Stimulated activated CD8-positive, alpha-beta memory T cell treated with anti-CD3 and anti-CD28 coated beads, Interleukin-2, amount 100 ng/mL, for 48 hours (primary cell): Measurements from ENCODE around the gene CALR3.
A peak's percentile ranks its signal among the peaks of the same experiment; 100 is the strongest.
"Not testable (repeated sequence)": the region's sequence is repeated elsewhere in the genome, so short reads cannot be mapped to it uniquely, and the experiment has no call there.

Experiments used
- DNase-seq, 2 donors: peaks; one replicate each; pipeline ENCODE4 v3.0.0-alpha.2; 2020; ENCODE audit warnings: low read depth in 2 of 2

The CALR3 gene

DNA sequence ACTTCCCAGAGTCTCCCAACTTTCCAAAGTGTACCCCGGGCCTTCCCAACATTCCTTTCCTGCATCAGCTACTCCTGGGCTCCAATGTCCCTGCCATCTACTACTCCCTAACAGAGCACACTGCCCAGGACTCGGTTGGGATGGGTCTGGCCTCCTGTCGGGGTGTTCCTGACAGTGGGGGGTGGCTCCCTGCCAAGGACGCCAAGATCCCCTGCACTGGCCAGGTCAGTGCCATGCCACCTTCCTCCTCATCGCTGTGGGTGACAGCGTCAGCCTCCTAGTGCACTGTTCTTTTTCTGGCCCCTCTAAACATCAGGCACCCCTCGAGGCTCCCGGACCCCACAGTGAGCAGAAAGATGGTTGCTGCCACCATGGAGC lies 38.0 kb downstream of the CALR3 start:
- DNase-seq: no peak

DNA sequence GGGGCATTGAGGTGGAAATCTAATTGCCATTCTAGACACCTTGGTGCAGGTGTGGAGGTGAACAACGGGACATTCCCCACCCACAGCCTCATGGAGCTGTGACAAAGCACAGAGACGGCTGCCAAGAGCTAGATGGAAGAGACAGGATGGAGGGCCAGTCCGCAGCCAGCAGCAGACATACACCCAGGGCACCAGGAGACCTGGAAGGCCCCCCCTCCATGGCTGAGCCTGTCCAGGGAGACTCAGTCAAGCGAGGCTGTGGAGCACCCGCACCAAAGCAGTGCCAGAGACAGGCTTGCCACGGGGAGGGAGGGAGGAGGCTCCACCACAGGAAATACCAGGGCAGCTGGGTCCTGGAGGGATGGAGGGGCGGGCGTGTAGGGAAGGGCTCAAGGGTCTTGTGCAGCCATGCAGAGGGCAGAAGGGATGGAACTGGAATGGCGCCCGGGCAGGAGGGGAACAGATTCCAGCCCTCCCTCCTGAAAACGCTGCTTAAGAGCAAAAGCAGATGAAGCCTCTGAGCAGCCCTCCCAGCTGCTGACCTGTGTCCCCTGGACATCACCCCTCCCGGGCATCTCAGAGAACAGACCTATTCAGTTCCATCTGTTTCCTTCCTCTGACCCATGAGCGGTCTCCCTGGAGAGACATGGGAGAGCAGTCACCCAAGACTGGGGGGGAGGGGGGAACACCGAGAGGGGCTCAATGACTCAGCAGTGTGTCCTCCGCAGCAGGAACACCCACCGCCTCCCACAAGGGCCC lies 38.6 kb downstream of the CALR3 start:
- DNase-seq: no peak

- DNase-seq: no peak
Measured at GRCh38 chr19:16456652-16457194, 39.2 kb downstream of the CALR3 start.

- DNase-seq: no peak
Measured at GRCh38 chr19:16455489-16455888, 40.5 kb downstream of the CALR3 start.

DNA sequence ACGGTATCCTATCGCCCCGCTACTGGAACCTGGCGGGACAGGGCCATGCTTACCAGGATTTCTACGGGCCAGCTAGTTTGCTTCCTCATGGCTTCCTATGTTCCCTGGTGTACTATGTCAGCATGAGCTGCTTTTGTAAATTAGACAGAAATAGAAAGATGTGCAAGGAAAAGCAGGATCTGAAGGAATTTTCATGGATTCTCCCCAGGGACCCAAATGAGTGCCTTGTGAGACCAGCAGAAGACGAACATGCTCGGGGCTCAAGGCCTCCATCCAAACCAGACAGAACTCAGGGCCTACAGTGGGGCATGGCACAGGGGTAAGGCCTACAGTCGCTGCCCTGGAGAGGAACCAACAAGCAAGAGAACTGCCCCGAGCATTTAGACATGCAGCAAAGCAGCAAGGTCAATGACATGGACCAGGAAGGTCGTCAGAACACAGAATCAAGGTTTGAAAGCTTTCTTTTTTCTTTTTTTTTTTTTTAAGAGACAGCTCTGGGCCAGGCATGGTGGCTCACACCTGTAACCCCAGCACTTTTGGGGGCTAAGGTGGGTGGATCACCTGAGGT lies 41.5 kb downstream of the CALR3 start:
- no peak for DNase-seq

GRCh38 chr19:16452325-16452724 lies 43.6 kb downstream of the CALR3 start:
- DNase-seq: no peak

GRCh38 chr19:16449330-16449961 lies 46.5 kb downstream of the CALR3 start:
- DNase-seq: no peak

- DNase-seq: not testable (repeated sequence)
Measured at GRCh38 chr19:16448872-16449271, 47.1 kb downstream of the CALR3 start.

DNA sequence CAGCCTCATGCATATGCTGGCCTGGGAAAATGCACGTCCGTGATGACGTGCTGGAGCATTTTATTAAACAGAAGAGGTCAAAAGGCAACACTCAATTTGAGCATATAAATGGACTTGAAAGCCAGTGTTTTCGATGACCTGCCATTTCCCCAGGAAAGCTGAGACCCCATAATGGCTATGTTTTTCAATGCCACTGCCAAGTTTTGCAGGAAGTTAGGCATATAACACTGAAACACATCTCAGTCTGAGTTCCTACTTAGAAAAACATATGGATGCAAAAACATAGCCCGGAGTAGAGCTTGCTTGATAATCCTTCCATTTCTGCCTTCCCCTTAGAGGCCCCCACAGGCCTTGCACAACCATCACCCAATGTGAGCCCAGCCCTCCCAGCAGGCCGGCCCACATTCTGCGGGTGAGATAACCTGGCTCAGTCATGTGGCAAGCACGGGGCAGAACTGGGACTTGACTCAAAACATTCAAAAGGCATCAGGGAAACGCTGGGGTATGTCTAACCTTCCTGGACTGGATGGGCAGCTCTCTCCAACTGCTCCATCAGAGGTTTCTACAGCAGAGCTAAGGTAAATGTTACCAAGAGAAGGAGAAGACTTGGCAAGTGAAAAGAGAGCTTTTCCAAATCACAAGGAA lies 49.1 kb downstream of the CALR3 start:
- peak; percentile 30 to 36 for DNase-seq

DNA sequence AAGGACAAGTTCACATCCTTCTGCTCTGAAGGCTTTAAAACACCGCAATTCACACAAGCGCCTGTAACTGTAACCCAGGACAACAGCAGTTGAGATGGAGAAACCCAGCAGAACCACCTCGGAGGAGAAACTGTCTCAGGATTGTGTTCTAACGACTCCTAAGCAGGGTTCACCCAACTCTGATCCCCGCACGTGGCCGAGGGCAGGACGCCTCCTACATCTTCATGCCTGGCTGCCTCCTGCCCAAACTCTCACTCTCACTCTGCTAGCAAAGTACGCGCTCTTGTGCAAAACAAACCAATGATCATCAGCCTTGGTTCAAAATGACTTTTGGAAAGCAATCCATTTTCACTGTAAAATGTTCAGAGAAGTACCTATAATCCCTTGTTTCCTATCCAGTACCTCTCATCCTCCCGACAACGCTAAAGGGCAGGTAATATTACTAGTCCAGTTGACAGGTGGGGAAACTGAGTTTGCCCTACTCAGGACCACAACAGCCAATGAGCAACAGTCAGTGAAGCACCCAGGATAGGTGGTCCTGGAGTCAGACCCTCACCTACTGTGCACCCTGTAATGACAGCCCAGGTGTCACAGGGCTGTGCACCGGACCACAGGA lies 49.8 kb downstream of the CALR3 start:
- DNase-seq: no peak

- no peak for DNase-seq
Measured at GRCh38 chr19:16445238-16446107, 50.5 kb downstream of the CALR3 start.

GRCh38 chr19:16444269-16444600 lies 51.7 kb downstream of the CALR3 start:
- DNase-seq: no peak

DNA sequence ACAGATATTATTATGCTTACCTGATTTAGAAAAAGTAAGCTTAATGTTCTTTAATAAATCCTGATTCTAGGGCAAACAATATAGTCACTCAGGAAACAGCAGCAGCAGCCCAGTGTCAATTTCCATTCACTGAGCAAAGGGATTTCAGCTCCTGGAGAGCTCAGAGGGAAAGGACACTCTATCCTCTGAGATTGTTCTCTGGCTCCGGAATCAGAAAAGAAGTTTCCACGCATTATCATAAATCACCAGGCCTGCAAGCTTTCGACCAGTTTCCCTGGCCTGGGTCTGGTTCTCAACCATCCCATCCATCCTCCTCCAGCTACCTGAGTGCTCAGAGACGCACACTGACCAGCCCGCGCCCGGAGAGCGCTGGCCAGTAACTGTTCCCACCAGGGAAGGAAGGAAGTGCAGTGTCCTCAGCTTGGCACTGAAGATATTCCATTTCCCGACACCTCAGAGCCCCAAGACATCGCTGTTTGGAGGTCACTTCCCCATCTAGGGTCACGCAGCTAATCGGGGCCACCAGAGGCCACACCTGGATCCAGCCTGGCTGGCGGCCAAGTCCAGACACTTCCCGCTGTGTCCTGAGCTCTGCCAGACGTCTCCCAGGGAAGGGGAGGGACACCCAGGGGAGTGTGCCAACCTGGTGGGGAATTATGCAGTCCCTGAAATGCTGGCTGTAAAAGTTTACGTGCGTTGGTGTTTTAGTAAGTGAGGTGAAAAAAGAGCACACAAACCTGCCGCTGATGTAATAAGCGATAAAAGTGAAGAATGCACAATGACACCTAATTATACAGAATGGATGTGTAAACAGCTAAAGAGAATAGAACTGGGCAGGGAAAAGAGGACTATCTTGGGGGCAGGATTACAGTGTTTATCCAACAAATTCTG lies 53.3 kb downstream of the CALR3 start:
- DNase-seq: no peak

DNA sequence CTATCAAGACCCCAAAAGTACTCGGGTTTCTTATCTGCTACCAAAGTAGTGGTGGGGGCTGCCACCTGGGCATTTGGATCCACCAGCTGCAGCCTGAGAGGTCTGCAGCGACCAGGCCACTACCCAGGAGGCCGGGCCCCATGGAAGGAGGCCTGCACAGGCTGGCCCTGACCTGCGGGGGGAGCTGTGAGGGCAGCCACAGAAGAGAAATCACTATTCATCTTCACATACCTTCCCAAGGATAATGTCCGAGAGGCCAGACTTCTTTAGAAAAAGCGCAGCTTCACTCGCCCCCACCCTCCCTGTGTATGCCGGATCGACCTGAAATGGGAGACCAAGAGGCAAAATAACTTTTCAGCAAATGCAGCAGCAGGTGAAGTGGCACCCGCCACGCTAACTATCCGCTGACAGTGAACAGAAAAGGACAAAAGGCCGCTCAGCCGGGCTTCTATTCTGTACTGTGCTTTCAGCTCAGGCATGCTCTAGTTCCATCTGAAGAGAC lies 54.3 kb downstream of the CALR3 start:
- DNase-seq: peak in 1 of 2 donors; percentile 22

- no peak for DNase-seq
Measured at GRCh38 chr19:16436780-16437332, 59.1 kb downstream of the CALR3 start.

DNA sequence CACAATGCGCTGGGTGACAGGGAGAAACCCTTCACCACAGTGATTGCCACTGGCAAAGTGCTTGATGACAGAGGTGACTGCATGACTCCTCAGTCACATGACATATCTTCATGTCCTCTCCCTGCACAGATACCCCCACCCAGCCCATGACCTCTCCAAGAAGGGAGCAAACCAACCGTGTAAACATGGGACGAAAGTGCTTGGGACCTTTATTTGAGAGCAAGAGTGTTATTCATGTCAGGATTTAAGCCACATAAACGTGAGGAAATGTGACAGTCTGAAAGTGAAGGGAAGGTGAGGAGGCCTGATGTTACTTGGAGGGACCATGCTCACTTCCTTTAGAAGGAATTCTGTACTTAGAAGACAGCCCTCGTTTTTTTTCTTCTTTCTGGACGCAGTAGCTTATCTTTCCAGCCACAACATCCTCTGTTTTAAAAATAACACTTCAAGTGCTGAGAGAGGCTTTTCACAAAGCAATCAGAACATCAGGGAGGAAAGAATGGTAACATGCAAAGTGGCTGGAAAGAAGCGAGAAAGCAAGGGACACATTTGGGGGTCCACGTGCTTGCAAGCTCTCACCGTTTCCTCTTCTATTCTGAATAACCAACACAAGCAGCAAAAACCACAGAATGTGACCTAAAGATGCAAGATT lies 59.8 kb downstream of the CALR3 start:
- no peak for DNase-seq

GRCh38 chr19:16435238-16435917 lies 60.6 kb downstream of the CALR3 start:
- DNase-seq: no peak

DNA sequence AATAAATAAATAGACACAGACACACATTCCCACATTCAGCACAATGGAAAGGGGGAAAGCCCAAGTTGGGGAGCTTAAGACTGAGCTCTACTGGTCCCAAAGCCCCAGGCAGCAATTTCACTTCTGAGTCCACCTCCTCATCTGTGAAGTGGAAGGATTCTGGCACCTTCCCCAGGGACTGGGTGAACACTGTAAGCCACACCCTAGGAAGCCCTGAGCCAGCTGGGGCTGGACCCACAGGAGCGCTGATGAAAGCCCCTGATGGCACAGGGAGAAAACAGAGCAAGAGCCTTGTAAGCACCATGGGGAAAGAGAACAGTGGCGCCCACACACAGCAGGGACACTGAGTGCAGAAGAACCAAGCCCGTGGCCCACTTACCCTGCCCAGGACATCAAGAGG lies 62.0 kb downstream of the CALR3 start:
- no peak for DNase-seq

DNA sequence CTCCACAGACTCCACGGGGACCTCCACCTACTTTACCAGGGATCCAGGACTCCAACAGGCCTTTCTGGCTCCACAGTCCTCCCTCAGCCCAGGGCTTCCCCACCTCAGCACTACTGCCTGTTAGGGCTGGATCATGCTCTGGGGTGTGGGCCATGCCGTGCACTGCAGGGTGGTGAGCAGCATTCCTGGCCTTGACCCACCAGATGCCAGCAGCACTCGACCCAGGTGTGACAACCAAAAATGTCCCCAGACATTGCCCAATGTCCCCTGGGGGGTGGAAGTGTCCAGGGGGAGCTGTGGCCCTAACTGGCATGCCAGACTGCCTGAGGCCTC lies 66.2 kb downstream of the CALR3 start:
- no peak for DNase-seq
